WTC11 (cell line): ENCODE measurements around the gene CHRM1. TPM values are rescaled to one million over a fixed set of nuclear protein-coding genes. Genes with fewer than 3 reads are reported as not detected.
"Not testable (repeated sequence)": the region's sequence is repeated elsewhere in the genome, so short reads cannot be mapped to it uniquely, and the experiment has no call there.

Experiments
- ATAC-seq: fragments of 200-7000 bp; cut with Tn5 transposase; 2 replicates; pipeline ENCODE4 v1.10.0; 2021; ENCODE audit warnings: mild to moderate bottlenecking, moderate library complexity
- CTCF ChIA-PET: fragments of 300-600 bp; sonication (Branson Sonifier 250); formaldehyde crosslinking; loops from one replicate; lab custom pipeline; 2021; ENCODE audit warnings: antibody characterized with exemption; lab: Charles Lee
- POLR2A ChIA-PET: fragments of 350-600 bp; sonication (Branson Sonifier 250); formaldehyde crosslinking; loops from one replicate; lab custom pipeline; 2021; ENCODE audit warnings: antibody characterized with exemption; lab: Charles Lee
- DNase-seq: peaks from one replicate; pipeline ENCODE4 v3.0.0; 2021; ENCODE audit warnings: low spot score
- H3K27ac Mint-ChIP-seq: 2 replicates; pipeline ENCODE4 v1.8.0; 2021; ENCODE audit warnings: mixed read lengths
- H3K27me3 Mint-ChIP-seq: 2 replicates; pipeline ENCODE4 v1.8.0; 2021; ENCODE audit warnings: low read depth, mild to moderate bottlenecking, moderate library complexity, mixed read lengths
- H3K36me3 Mint-ChIP-seq: 2 replicates; pipeline ENCODE4 v1.8.0; 2021; ENCODE audit warnings: mixed read lengths
- H3K4me1 Mint-ChIP-seq: 2 replicates; pipeline ENCODE4 v1.8.0; 2022; ENCODE audit warnings: mixed read lengths
- H3K4me3 Mint-ChIP-seq: 2 replicates; pipeline ENCODE4 v1.8.0; 2021; ENCODE audit warnings: mild to moderate bottlenecking, moderate library complexity, mixed read lengths
- H3K9me3 Mint-ChIP-seq: 2 replicates; pipeline ENCODE4 v1.8.0; 2021; ENCODE audit warnings: mixed read lengths
- E2F4 ChIP-seq: sonication (generic); formaldehyde crosslinking; IDR thresholded peaks from 2 replicates; pipeline ENCODE4 v1.8.1; 2022; ENCODE audit warnings: low read depth, mild to moderate bottlenecking, moderate library complexity, missing genetic modification reagents, borderline replicate concordance
- ERG ChIP-seq: fragments of 250-450 bp; sonication (Bioruptor Pico); IDR thresholded peaks from 2 replicates; pipeline ENCODE4 v1.8.0; 2021; ENCODE audit warnings: mild to moderate bottlenecking
- ESRRA ChIP-seq: sonication (generic); formaldehyde crosslinking; IDR thresholded peaks from 2 replicates; pipeline ENCODE4 v1.8.1; 2022; ENCODE audit warnings: mild to moderate bottlenecking, missing genetic modification reagents, borderline replicate concordance
- JAZF1 ChIP-seq: fragments of 250-450 bp; sonication (Bioruptor Pico); IDR thresholded peaks from 2 replicates; pipeline ENCODE4 v1.9.0; 2021; ENCODE audit warnings: moderate library complexity, mild to moderate bottlenecking, inconsistent platforms
- MYBL2 ChIP-seq: sonication (generic); formaldehyde crosslinking; IDR thresholded peaks from 2 replicates; pipeline ENCODE4 v1.8.1; 2023; ENCODE audit warnings: mild to moderate bottlenecking, moderate library complexity, missing genetic modification reagents
- NR1H2 ChIP-seq: sonication (generic); formaldehyde crosslinking; IDR thresholded peaks from 2 replicates; pipeline ENCODE4 v1.9.0; 2021; ENCODE audit warnings: mild to moderate bottlenecking, moderate library complexity, missing genetic modification reagents
- SOX15 ChIP-seq: fragments of 250-450 bp; sonication (Bioruptor Pico); IDR thresholded peaks from 2 replicates; pipeline ENCODE4 v1.9.0; 2021; ENCODE audit warnings: mild to moderate bottlenecking
- ZNF423 ChIP-seq: fragments of 250-450 bp; sonication (Bioruptor Pico); IDR thresholded peaks from 2 replicates; pipeline ENCODE4 v2.1.2; 2022; ENCODE audit warnings: mild to moderate bottlenecking, moderate library complexity
- total RNA-seq: library from RNA; stranded (reverse); gene quantifications from 3 replicates; pipeline ENCODE4 v1.2.3, GENCODE V29; 2021
- TF ChIP-seq, protein P1 (sequence below): fragments of 250-450 bp; sonication (Bioruptor Pico); IDR thresholded peaks from 2 replicates; pipeline ENCODE4 v1.9.0; 2021; ENCODE audit warnings: mild to moderate bottlenecking
- TF ChIP-seq, protein P2 (sequence below): fragments of 200-600 bp; IDR thresholded peaks from 2 replicates; pipeline ENCODE4 v1.8.0; 2022; ENCODE audit warnings: antibody characterized with exemption
- TF ChIP-seq, protein P3 (sequence below): sonication (generic); formaldehyde crosslinking; IDR thresholded peaks from 2 replicates; pipeline ENCODE4 v1.8.0; 2023; ENCODE audit warnings: mild to moderate bottlenecking, missing genetic modification reagents

CHRM1 gene
- total RNA-seq, 1 experiment from 2014 or later, result not detected

GRCh38 chr11:62865635-62866034, 55.5 kb downstream of the CHRM1 start:
- peaks cover 31% of the 10 kb centered on the region for H3K4me1 Mint-ChIP-seq
- H3K27me3 Mint-ChIP-seq, result no peaks in the 10 kb centered on the region
- POLR2A ChIA-PET, result interaction anchor here (0.6 kb wide), 3 partner anchors 14 to 106 kb away, joined by 3 to 6 read pairs (median 5); no protein-coding TSS in a partner anchor
- TF ChIP-seq JAZF1 (CRISPR knock-in tag) (no peak), NR1H2 (no peak)
- peaks cover 35% of the 10 kb centered on the region for H3K36me3 Mint-ChIP-seq
- ATAC-seq (no peak), DNase-seq (no peak)
- CTCF ChIA-PET, result interaction anchor here (0.6 to 1.0 kb wide), 3 partner anchors 78 to 79 kb away, joined by 3 read pairs; no protein-coding TSS in a partner anchor
- no peak overlapping the region for H3K4me3 Mint-ChIP-seq
- H3K9me3 Mint-ChIP-seq, result no peaks in the 10 kb centered on the region
- H3K27ac Mint-ChIP-seq, result peak overlapping the region; percentile 53

GRCh38 chr11:62863687-62864335, 57.4 kb downstream of the CHRM1 start:
- CTCF ChIA-PET, result interaction anchor here (3.2 kb wide), 1 partner anchor 76 kb away, joined by 17 read pairs; the partner anchor contains the start of gene TMEM179B
- Mint-ChIP-seq H3K9me3 (no peaks in the 10 kb centered on the region), H3K36me3 (peaks cover 41% of the 10 kb centered on the region), H3K27ac (peak overlapping the region; percentile 65), H3K27me3 (no peaks in the 10 kb centered on the region), H3K4me1 (peaks cover 46% of the 10 kb centered on the region), H3K4me3 (no peak overlapping the region)
- DNase-seq (no peak), ATAC-seq (no peak)
- POLR2A ChIA-PET, result interaction anchor here (0.5 kb wide), 1 partner anchor 445 kb away, joined by 3 read pairs; no protein-coding TSS in a partner anchor
- TF ChIP-seq SOX15 (CRISPR knock-in tag), result no peak
- TF ChIP-seq, protein P1, sequence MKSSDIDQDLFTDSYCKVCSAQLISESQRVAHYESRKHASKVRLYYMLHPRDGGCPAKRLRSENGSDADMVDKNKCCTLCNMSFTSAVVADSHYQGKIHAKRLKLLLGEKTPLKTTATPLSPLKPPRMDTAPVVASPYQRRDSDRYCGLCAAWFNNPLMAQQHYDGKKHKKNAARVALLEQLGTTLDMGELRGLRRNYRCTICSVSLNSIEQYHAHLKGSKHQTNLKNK (CRISPR knock-in tag), result no peak
- TF ChIP-seq E2F4 (CRISPR knock-in tag), result no peak
- no peak for TF ChIP-seq ZNF423
- TF ChIP-seq, protein P2, sequence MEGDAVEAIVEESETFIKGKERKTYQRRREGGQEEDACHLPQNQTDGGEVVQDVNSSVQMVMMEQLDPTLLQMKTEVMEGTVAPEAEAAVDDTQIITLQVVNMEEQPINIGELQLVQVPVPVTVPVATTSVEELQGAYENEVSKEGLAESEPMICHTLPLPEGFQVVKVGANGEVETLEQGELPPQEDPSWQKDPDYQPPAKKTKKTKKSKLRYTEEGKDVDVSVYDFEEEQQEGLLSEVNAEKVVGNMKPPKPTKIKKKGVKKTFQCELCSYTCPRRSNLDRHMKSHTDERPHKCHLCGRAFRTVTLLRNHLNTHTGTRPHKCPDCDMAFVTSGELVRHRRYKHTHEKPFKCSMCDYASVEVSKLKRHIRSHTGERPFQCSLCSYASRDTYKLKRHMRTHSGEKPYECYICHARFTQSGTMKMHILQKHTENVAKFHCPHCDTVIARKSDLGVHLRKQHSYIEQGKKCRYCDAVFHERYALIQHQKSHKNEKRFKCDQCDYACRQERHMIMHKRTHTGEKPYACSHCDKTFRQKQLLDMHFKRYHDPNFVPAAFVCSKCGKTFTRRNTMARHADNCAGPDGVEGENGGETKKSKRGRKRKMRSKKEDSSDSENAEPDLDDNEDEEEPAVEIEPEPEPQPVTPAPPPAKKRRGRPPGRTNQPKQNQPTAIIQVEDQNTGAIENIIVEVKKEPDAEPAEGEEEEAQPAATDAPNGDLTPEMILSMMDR, result no peak
- no peak for TF ChIP-seq ERG
- no peak for TF ChIP-seq MYBL2 (CRISPR knock-in tag)
- TF ChIP-seq, protein P3, sequence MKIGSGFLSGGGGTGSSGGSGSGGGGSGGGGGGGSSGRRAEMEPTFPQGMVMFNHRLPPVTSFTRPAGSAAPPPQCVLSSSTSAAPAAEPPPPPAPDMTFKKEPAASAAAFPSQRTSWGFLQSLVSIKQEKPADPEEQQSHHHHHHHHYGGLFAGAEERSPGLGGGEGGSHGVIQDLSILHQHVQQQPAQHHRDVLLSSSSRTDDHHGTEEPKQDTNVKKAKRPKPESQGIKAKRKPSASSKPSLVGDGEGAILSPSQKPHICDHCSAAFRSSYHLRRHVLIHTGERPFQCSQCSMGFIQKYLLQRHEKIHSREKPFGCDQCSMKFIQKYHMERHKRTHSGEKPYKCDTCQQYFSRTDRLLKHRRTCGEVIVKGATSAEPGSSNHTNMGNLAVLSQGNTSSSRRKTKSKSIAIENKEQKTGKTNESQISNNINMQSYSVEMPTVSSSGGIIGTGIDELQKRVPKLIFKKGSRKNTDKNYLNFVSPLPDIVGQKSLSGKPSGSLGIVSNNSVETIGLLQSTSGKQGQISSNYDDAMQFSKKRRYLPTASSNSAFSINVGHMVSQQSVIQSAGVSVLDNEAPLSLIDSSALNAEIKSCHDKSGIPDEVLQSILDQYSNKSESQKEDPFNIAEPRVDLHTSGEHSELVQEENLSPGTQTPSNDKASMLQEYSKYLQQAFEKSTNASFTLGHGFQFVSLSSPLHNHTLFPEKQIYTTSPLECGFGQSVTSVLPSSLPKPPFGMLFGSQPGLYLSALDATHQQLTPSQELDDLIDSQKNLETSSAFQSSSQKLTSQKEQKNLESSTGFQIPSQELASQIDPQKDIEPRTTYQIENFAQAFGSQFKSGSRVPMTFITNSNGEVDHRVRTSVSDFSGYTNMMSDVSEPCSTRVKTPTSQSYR (CRISPR knock-in tag), result no peak
- no peak for TF ChIP-seq ESRRA (CRISPR knock-in tag)

GRCh38 chr11:62861564-62862192, 59.5 kb downstream of the CHRM1 start:
- ChIA-PET POLR2A (interaction anchor here (0.7 to 2.1 kb wide), 10 partner anchors 10 to 240 kb away, joined by 3 to 13 read pairs (median 5); partner anchors contain the start of genes B3GAT3, POLR2G, TEX54 and TMEM179B), CTCF (interaction anchor here (0.6 to 3.2 kb wide), 19 partner anchors 8 to 1364 kb away, joined by 3 to 17 read pairs (median 4); partner anchors contain the start of genes HNRNPUL2, NXF1, SLC3A2 and TMEM179B)
- Mint-ChIP-seq H3K36me3 (peaks cover 39% of the 10 kb centered on the region), H3K4me1 (peaks cover 62% of the 10 kb centered on the region), H3K4me3 (peak overlapping the region; percentile 20), H3K27ac (peak overlapping the region; percentile 96)
- H3K27me3 Mint-ChIP-seq, H3K9me3 Mint-ChIP-seq, DNase-seq: not testable (repeated sequence)
- peak; percentile 9 for ATAC-seq
